GM21528 (cell line): ENCODE data around the gene SH3PXD2A.

Source experiments
- ATAC-seq: cut with Tn5 transposase; IDR thresholded peaks from one replicate; pipeline ENCODE4 v1.9.1; 2021; ENCODE audit warnings: mild to moderate bottlenecking, moderate library complexity; ENCODE audit not compliant: unreplicated experiment, low FRiP score

The SH3PXD2A gene

GRCh38 chr10:103696411-103697145, 158.8 kb downstream of the SH3PXD2A start:
- peak; percentile 41 for ATAC-seq

GRCh38 chr10:103696094-103696410, 159.3 kb downstream of the SH3PXD2A start:
- ATAC-seq, result no peak

- no peak for ATAC-seq
These were observed 159.8 kb downstream of the SH3PXD2A start for GRCh38 chr10:103695584-103696005.

- no peak for ATAC-seq
These were observed 161.6 kb downstream of the SH3PXD2A start for GRCh38 chr10:103693812-103694205.

GRCh38 chr10:103692952-103693811, 162.2 kb downstream of the SH3PXD2A start:
- peak; percentile 26 for ATAC-seq

GRCh38 chr10:103692436-103692951, 162.9 kb downstream of the SH3PXD2A start:
- peak; percentile 50 for ATAC-seq

- peak; percentile 28 for ATAC-seq
These were observed 163.5 kb downstream of the SH3PXD2A start for GRCh38 chr10:103691723-103692435.

- ATAC-seq, result no peak
These were observed 164.1 kb downstream of the SH3PXD2A start for GRCh38 chr10:103691267-103691666.

- no peak for ATAC-seq
These were observed 165.1 kb downstream of the SH3PXD2A start for GRCh38 chr10:103690281-103690680.

GRCh38 chr10:103688491-103688890, 166.9 kb downstream of the SH3PXD2A start:
- no peak for ATAC-seq

- no peak for ATAC-seq
These were observed 167.7 kb downstream of the SH3PXD2A start for GRCh38 chr10:103687718-103688117.

GRCh38 chr10:103687172-103687571, 168.2 kb downstream of the SH3PXD2A start:
- ATAC-seq, result no peak

GRCh38 chr10:103685880-103686669, 169.3 kb downstream of the SH3PXD2A start:
- peak; percentile 56 for ATAC-seq

- ATAC-seq, result no peak
These were observed 171.5 kb downstream of the SH3PXD2A start for GRCh38 chr10:103683851-103684250.

GRCh38 chr10:103682631-103683030, 172.7 kb downstream of the SH3PXD2A start:
- ATAC-seq, result no peak

- no peak for ATAC-seq
These were observed 173.6 kb downstream of the SH3PXD2A start for GRCh38 chr10:103681617-103682399.

GRCh38 chr10:103680869-103681236, 174.5 kb downstream of the SH3PXD2A start:
- ATAC-seq, result no peak

- peak; percentile 75 for ATAC-seq
These were observed 176.1 kb downstream of the SH3PXD2A start for GRCh38 chr10:103679096-103679790.

GRCh38 chr10:103678178-103678526, 177.2 kb downstream of the SH3PXD2A start:
- ATAC-seq, result peak; percentile 88
